ENCODE results near the gene HSPA4. TPM values are rescaled to one million over a fixed set of nuclear protein-coding genes. Genes with fewer than 3 reads are reported as not detected.
A peak's percentile ranks its signal among the peaks of the same experiment; 100 is the strongest.

Gene HSPA4
- total and polyA plus RNA-seq, 2 of the 13 experiments (the other 11 are each of a cell fraction or from before 2014, with no cell fraction given), result 36.6 to 231 TPM

- H4K20me1 ChIP-seq (ENCODE audit: insufficient read depth, low read length), result peaks cover 14% of the 10 kb centered on the region
- peak overlapping the region; percentile 78 for H3K4me2 ChIP-seq (ENCODE audit: low read depth, low read length)
- no peaks in the 10 kb centered on the region for H3K36me3 ChIP-seq (replicated peaks in 1 of 2; ENCODE audit: control insufficient read depth in 1 of 2, insufficient read depth in 2 of 2, low read length in 2 of 2)
- intact Hi-C loops (cut with micrococcal nuclease; ENCODE audit: unreplicated experiment) (loop anchor here (1.0 to 5.0 kb wide), 3 partner anchors 25 to 88 kb away; partner anchors contain the start of genes AFF4 and ZCCHC10), in situ Hi-C loops (cut with HindIII; ENCODE audit: extremely low pct_ligation_motif_present, low pct_unique_long_range_greater_than_20kb) (loop anchor here (5.0 kb wide), 1 partner anchor 89 kb away; the partner anchor contains the start of gene AFF4)
- BruUV-seq (replicated peaks), result TSS peak; percentile 92
- CTCF ChIA-PET (ENCODE audit: low intra/inter-chr PET ratio, low total read pairs), result no interaction called here
- peaks cover 53% of the 10 kb centered on the region for H3K79me2 ChIP-seq (ENCODE audit: insufficient read depth, low read length)
- FAIRE-seq (no peak), DNase-seq (ENCODE audit: low spot score) (no peak), ATAC-seq (peak; percentile 10)
- H2AFZ ChIP-seq (ENCODE audit: low read length), result no peak overlapping the region
- peaks cover 62% of the 10 kb centered on the region for H3K4me1 ChIP-seq (ENCODE audit: insufficient read depth, low read length)
- POLR2A ChIA-PET, result interaction anchor here (0.6 to 5.9 kb wide), 30 partner anchors 8 to 757 kb away, joined by 3 to 116 read pairs (median 8); partner anchors contain the start of genes AFF4, GDF9, SHROOM1 and SLC22A4
- H3K9ac ChIP-seq (ENCODE audit: insufficient read depth, low read depth, low read length), result peak overlapping the region; percentile 99
- H3K9me3 ChIP-seq (ENCODE audit: low read length), result no peaks in the 10 kb centered on the region
- no peaks in the 10 kb centered on the region; a peak in 1 of 5 replicates for H3K27me3 ChIP-seq (ENCODE audit: control insufficient read depth in 1 of 2, insufficient read depth in 2 of 2, low read length in 2 of 2)
- peak overlapping the region; percentile 100 for H3K27ac ChIP-seq (ENCODE audit: extremely low read length, insufficient read depth, low read length)
- H3K4me3 ChIP-seq (replicated peaks in 1 of 3; ENCODE audit: insufficient read depth in 1 of 3, low read depth in 2 of 3, low read length in 3 of 3), result peak overlapping the region; percentile 90 to 95 (median 94)
- WGBS (ENCODE audit: low lambda C conversion rate), result under 1% methylated on average over 15 of the region's 15 CpGs
- peak; percentile 60; the same call in 1 of the 2 replicates for TF ChIP-seq ZNF746 (CRISPR knock-in tag; IDR thresholded peaks at IDR 0.05)
- TF ChIP-seq SOX5 (CRISPR knock-in tag; IDR thresholded peaks at IDR 0.05; ENCODE audit: borderline replicate concordance), result no peak
- no peak for TF ChIP-seq GATAD1 (CRISPR knock-in tag; IDR thresholded peaks at IDR 0.05)
- no peak for TF ChIP-seq NKX3-1 (CRISPR knock-in tag; IDR thresholded peaks at IDR 0.05)
- TF ChIP-seq U2AF2 (IDR thresholded peaks at IDR 0.05; ENCODE audit: low read depth, low read length), result no peak
- no peak for TF ChIP-seq ZNF605 (CRISPR knock-in tag; IDR thresholded peaks at IDR 0.05)
- TF ChIP-seq REPIN1 (CRISPR knock-in tag; IDR thresholded peaks at IDR 0.05; ENCODE audit: borderline replicate concordance, low read depth), result no peak
- TF ChIP-seq MYC (CRISPR knock-in tag; IDR thresholded peaks at IDR 0.05; ENCODE audit: borderline replicate concordance), result no peak
- TF ChIP-seq ZNF776 (CRISPR knock-in tag; IDR thresholded peaks at IDR 0.05), result 0 out of 2 replicates have a peak, but pooled peaks have one; percentile 24
- TF ChIP-seq ZNF512 (CRISPR knock-in tag; IDR thresholded peaks at IDR 0.05), result no peak
- no peak for TF ChIP-seq ZNF75D (CRISPR knock-in tag; IDR thresholded peaks at IDR 0.05; ENCODE audit: borderline replicate concordance)
- no peak for TF ChIP-seq CENPT (CRISPR knock-in tag; IDR thresholded peaks at IDR 0.05; ENCODE audit: low read depth)
- TF ChIP-seq CENPBD1 (CRISPR knock-in tag; IDR thresholded peaks at IDR 0.05; ENCODE audit: borderline replicate concordance, low read depth), result no peak
- TF ChIP-seq TEAD3 (CRISPR knock-in tag; optimal IDR thresholded peaks at IDR 0.05; ENCODE audit: borderline replicate concordance), result no peak
- no peak for TF ChIP-seq KDM4B (CRISPR knock-in tag; IDR thresholded peaks at IDR 0.05)
- TF ChIP-seq ARHGAP35 (CRISPR knock-in tag; IDR thresholded peaks at IDR 0.05; ENCODE audit: borderline replicate concordance), result no peak
- no peak for TF ChIP-seq SP1 (IDR thresholded peaks at IDR 0.05)
- TF ChIP-seq SP1 (CRISPR knock-in tag; IDR thresholded peaks at IDR 0.05), result no peak
- no peak for TF ChIP-seq PTBP1 (IDR thresholded peaks at IDR 0.05; ENCODE audit: low read depth, low read length, poor library complexity, severe bottlenecking)
- no peak for TF ChIP-seq ZNF335 (CRISPR knock-in tag; IDR thresholded peaks at IDR 0.05)
- TF ChIP-seq CREB1 (IDR thresholded peaks at IDR 0.05), result no peak
- no peak for TF ChIP-seq CREB1 (CRISPR knock-in tag; IDR thresholded peaks at IDR 0.05)
- no peak for TF ChIP-seq ZNF12 (CRISPR knock-in tag; IDR thresholded peaks at IDR 0.05)
- TF ChIP-seq ESRRA (CRISPR knock-in tag; IDR thresholded peaks at IDR 0.05; ENCODE audit: low read depth), result 0 out of 2 replicates have a peak, but pooled peaks have one; percentile 6
- TF ChIP-seq ZNF18 (CRISPR knock-in tag; IDR thresholded peaks at IDR 0.05; ENCODE audit: insufficient replicate concordance), result peak; percentile 23
Observed at GRCh38 chr5:133051061-133051541, 712 bp upstream of the HSPA4 start.
